Keratinocyte (primary cell): ENCODE data around the gene KCNB1.

Experiments used
- EZH2 ChIP-seq: IDR thresholded peaks from one replicate; pipeline ENCODE4 v1.6.1; 2012; ENCODE audit warnings: inconsistent platforms, mild to moderate bottlenecking, low read length, moderate library complexity
- TF ChIP-seq, protein P1 (sequence below), 3 experiments: IDR thresholded peaks in 1 of 3; conservative IDR thresholded peaks in 1 of 3; optimal IDR thresholded peaks in 1 of 3; 2 replicates in 2 of 3; 3 replicates in 1 of 3; pipeline versions ENCODE3 to v1.5.1; 2011; ENCODE audit warnings: low read length in 3 of 3, mild to moderate bottlenecking in 3 of 3, moderate library complexity in 2 of 3, control low read depth in 1 of 3, inconsistent platforms in 1 of 3; ENCODE audit not compliant: insufficient read depth in 2 of 3; ENCODE audit errors: extremely low read depth in 1 of 3

DNA sequence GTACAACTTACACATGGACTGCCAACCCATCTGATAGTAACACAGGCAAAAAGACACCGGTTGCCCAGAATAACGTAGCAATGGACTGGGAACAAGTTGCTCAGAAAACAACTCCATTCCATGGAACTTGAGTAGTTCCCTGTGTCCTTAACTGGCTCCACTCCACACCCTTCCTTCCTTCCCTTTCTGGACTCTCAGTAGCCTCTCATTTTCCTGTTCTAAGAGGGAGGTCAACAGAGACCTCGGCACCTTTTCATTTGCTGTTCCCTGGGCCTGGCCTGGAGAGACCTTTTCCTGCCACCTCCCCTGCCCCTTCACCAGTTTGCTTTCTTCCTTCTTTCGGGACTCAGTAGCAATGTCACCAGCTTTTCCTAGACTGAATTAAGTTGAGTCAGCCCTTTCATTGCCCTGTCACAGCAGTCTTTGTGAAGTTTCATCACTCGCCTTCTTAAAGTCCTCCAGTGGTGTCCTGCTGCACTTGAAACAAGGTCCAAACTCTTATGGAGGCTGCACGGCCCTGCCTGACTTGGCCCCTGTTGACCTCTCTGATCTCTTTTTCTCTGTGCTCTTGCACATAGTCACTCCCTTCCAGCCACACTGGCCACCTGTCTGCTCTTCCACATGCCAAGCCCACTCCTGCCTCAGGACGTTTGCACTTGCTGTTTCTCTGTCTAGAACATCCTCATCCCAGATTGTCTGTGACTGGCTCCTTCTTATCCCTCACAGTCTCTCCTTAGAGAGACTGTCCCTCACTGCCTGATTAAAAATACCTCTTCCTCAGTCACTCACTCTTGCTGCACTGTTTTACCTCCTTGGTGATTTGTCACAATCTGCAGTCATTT lies 90.8 kb downstream of the KCNB1 start:
- TF ChIP-seq, protein P1, sequence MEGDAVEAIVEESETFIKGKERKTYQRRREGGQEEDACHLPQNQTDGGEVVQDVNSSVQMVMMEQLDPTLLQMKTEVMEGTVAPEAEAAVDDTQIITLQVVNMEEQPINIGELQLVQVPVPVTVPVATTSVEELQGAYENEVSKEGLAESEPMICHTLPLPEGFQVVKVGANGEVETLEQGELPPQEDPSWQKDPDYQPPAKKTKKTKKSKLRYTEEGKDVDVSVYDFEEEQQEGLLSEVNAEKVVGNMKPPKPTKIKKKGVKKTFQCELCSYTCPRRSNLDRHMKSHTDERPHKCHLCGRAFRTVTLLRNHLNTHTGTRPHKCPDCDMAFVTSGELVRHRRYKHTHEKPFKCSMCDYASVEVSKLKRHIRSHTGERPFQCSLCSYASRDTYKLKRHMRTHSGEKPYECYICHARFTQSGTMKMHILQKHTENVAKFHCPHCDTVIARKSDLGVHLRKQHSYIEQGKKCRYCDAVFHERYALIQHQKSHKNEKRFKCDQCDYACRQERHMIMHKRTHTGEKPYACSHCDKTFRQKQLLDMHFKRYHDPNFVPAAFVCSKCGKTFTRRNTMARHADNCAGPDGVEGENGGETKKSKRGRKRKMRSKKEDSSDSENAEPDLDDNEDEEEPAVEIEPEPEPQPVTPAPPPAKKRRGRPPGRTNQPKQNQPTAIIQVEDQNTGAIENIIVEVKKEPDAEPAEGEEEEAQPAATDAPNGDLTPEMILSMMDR (optimal IDR thresholded peaks at IDR 0.05 in 1 of 3, IDR thresholded peaks at IDR 0.05 in 1 of 3, conservative IDR thresholded peaks at IDR 0.05 in 1 of 3; ENCODE audit: extremely low read depth in 1 of 3, insufficient read depth in 2 of 3, low read length in 3 of 3) = no peak
- no peak for TF ChIP-seq EZH2
